Globus pallidus (tissue), 1 donor: ENCODE results near the gene BATF.
A peak's percentile ranks its signal among the peaks of the same experiment; 100 is the strongest.

ENCODE experiments used
- DNase-seq: peaks from one replicate; pipeline ENCODE4 v3.0.0-alpha.2; 2015; ENCODE audit warnings: low spot score

Gene BATF

GRCh38 chr14:75562089-75562488, 39.8 kb downstream of the BATF start:
- DNase-seq: no peak

GRCh38 chr14:75562489-75562888, 40.2 kb downstream of the BATF start:
- DNase-seq: no peak

GRCh38 chr14:75563931-75564330, 41.7 kb downstream of the BATF start:
- DNase-seq: no peak

GRCh38 chr14:75565056-75565455, 42.8 kb downstream of the BATF start:
- no peak for DNase-seq

GRCh38 chr14:75566321-75566720, 44.1 kb downstream of the BATF start:
- DNase-seq: no peak

GRCh38 chr14:75566752-75567151, 44.5 kb downstream of the BATF start:
- no peak for DNase-seq

- DNase-seq: no peak
Observed at GRCh38 chr14:75568140-75568539, 45.9 kb downstream of the BATF start.

GRCh38 chr14:75568791-75569190, 46.5 kb downstream of the BATF start:
- no peak for DNase-seq

- no peak for DNase-seq
Observed at GRCh38 chr14:75570797-75571196, 48.5 kb downstream of the BATF start.

GRCh38 chr14:75572104-75572503, 49.8 kb downstream of the BATF start:
- DNase-seq: no peak

GRCh38 chr14:75577090-75577489, 54.8 kb downstream of the BATF start:
- no peak for DNase-seq

GRCh38 chr14:75577729-75578101, 55.4 kb downstream of the BATF start:
- DNase-seq: peak; percentile 84

- peak; percentile 70 for DNase-seq
Observed at GRCh38 chr14:75578102-75578785, 56.0 kb downstream of the BATF start, which contains the start of gene FLVCR2. Gene FLVCR2, plus strand, starts transcription at chr14:75578620. Its CDS starts 353 bp downstream, at chr14:75578973.

GRCh38 chr14:75578786-75579337, 56.6 kb downstream of the BATF start:
- DNase-seq: no peak

- no peak for DNase-seq
Observed at GRCh38 chr14:75579338-75579864, 57.1 kb downstream of the BATF start.

- no peak for DNase-seq
Observed at GRCh38 chr14:75579882-75580281, 57.6 kb downstream of the BATF start.

GRCh38 chr14:75587388-75587787, 65.1 kb downstream of the BATF start:
- DNase-seq: no peak

- no peak for DNase-seq
Observed at GRCh38 chr14:75589931-75590330, 67.7 kb downstream of the BATF start.

GRCh38 chr14:75591331-75591946, 69.2 kb downstream of the BATF start:
- DNase-seq: no peak

GRCh38 chr14:75591987-75592575, 69.8 kb downstream of the BATF start:
- DNase-seq: no peak

- DNase-seq: no peak
Observed at GRCh38 chr14:75595226-75595625, 73.0 kb downstream of the BATF start.
